Fibroblast of peridontal ligament (primary cell): ENCODE results near the gene DTNB.
"Not testable (repeated sequence)": the region's sequence is repeated elsewhere in the genome, so short reads cannot be mapped to it uniquely, and the experiment has no call there.

Experiments
- DNase-seq: peaks from one replicate; pipeline ENCODE4 v3.0.0-alpha.2; 2010; ENCODE audit errors: extremely low read depth

DTNB gene

GRCh38 chr2:25632396-25632795 is 41.0 kb downstream of the DTNB start:
- no peak for DNase-seq

DNA sequence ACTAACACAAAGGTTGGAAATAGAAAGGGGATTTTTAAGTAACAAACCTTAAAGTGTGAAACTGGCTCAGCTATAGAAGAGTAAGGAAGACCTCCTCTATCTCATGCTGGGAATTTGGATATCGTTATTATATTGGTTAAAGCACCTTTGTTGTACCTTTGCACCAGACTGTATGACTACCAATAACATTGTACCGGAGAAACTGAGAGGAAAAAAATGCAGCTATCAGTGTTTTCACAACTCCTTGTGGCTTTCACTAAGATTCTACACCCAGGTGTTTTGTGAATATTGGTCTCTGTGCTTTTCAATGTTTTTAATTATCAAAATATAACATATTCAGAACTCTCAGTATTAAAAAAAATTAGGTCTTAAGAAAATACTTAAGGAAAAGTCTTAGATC is 48.7 kb downstream of the DTNB start:
- DNase-seq = no peak

DNA sequence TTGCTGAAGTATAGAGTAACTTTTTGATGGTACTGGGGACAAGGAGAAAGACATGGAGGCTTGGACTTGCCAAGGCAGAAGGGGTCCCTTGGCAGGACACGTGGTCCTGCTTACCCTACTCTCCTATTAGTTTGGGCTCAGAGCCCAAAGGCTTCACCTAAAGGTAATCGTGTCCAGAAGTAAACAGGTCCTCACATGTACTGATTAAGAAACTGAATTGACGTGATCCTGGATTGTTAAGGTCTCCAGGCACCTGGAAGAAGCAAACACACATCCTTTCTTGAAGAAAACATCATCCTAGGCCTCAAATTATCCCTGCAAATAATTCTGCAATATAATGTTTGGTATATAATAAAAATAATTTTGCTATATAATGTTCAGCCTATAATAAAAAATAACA is 50.0 kb downstream of the DTNB start:
- no peak for DNase-seq

GRCh38 chr2:25620711-25621110 is 52.7 kb downstream of the DTNB start:
- DNase-seq = no peak

DNA sequence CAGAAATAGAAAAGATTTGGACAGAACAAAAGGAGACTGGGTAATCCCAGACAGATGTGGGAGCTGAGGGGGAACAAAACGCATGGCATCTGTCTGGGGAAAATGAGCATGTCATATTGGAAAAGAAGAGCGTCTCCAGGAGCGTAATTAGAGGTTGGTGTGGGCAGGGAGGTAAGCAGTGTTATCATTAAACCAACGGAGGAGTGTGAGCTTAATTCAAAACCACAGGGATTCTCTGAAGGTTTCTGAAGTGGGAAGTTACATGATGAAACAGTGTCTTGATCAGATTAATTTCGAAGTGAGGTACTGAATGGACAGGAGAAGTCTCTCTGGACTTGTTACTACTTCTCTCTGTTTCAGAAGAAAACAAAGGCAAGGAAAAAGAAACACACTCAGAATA is 53.3 kb downstream of the DTNB start:
- DNase-seq = no peak

- no peak for DNase-seq
Observed at GRCh38 chr2:25619185-25619584, 54.2 kb downstream of the DTNB start.

- peak; percentile 58 for DNase-seq
Observed at GRCh38 chr2:25618676-25619075, 54.7 kb downstream of the DTNB start.

DNA sequence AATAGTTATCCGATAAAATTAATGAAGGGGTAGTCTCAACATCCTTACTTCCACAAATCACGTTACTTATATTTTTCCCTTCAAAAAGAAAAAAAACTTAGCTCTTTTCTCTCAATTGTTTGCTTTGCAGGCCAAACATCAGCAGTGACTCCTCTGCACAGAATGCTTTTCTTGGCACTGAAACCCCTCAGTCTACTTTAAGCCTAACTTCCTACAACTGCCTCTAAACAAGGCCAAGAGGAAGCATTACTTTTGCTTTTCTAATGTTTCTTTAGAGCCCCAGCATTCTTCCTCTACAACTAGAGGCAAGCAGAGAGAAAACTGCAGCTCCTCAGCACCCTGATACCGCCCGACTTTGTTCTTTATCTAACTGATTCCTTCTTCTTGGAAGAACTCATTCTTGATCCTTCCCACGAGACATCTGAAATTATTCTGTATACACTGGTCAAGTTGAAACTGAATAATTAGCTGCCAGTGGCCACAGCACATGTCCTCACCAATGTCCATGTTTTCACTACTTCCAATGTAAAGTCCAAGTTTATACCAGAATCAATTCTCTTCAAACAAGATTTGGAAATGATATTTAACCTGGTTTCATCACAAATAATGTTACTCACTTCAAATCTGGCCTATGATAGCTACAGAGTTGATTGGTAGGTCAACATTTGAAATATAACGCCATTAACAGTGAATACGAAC is 55.3 kb downstream of the DTNB start:
- DNase-seq = peak; percentile 90

- no peak for DNase-seq
Observed at GRCh38 chr2:25615920-25616319, 57.5 kb downstream of the DTNB start.

GRCh38 chr2:25615386-25615785 is 58.0 kb downstream of the DTNB start:
- no peak for DNase-seq

DNA sequence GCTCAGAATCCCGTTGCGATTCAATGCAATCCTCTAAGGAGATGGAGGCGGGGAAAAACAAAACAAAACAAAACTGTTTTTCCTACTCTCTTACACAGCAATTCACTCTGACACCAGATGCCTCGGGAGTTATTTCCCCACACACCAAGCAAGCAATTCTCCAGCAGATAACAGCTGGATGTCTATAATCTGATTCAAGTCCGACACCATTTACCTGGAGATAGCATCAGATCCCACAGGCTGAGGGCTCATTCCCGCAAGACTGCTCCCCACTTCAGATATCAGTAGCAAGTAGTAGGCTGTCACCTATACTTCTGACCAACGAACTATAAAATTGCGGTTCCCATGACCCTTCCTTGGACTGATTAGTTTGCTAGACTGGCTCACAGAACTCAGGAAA is 58.7 kb downstream of the DTNB start:
- no peak for DNase-seq

GRCh38 chr2:25608718-25609117 is 64.7 kb downstream of the DTNB start:
- DNase-seq = no peak

GRCh38 chr2:25606892-25607291 is 66.5 kb downstream of the DTNB start:
- DNase-seq = peak; percentile 62

- no peak for DNase-seq
Observed at GRCh38 chr2:25602333-25602723, 71.0 kb downstream of the DTNB start.

DNA sequence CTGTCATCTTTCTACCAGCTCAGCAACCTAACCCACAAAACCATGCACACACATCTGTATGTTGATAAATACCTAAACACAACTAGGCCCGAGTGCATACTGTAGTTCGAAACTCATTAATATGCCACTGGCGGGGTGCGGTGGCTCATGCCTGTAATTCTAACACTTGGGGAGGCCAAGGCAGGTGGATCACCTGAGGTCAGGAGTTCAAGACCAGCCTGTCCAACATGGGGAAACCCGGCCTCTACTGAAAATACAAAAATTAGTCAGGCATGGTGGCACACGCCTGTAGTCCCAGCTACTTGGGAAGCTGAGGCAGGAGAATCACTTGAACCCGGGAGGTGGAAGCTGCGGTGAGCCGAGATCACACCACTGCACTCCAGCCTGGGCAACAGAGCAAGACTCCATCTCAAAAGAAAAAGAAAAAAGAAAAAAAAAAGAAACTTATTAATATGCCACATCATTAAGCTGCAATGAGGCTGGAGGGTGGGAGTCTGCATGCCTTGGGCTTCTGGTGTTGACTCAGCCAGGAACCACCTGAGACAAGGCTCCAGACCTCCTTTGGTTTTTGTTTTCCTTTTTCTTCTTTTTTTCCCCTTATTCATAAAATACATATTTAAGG is 71.6 kb downstream of the DTNB start:
- DNase-seq = not testable (repeated sequence)

GRCh38 chr2:25598911-25599310 is 74.5 kb downstream of the DTNB start:
- DNase-seq = no peak

DNA sequence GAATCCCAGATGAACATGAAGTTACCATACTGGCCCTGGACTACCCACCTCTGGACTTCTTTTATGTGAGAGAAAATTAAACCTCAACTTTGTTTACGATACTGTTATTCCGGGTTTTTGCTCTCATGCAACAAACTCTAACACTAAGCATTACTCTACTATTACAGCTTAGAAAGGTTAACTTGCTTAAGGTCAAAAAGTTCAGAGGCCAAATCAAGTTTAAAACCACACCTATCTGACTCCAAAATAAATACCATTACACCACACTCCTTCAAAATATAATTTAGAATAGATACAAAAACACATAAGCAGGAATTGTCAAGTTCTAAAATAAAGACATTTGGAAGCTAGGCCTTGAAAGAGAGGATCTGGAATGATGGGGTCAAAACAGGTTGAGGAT is 75.0 kb downstream of the DTNB start:
- DNase-seq = no peak

DNA sequence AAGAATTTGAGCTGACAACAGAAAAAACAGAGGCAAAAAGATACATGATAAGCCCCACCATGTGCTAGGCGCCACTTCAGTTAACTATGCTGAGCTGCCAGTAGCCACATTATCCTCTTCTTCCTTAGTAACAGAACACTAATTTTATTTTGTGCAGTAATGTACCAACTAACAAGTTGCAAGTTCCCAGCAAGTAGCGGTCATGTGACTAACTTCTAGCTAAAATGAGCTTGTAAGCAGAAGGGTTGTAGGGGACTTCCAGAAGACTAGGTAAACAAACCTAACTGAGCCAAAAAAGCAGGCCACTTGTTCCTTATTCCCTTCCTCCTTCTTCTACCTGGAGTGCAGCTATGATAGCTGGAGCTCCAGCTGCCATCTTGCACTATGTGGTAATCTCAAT is 75.5 kb downstream of the DTNB start:
- DNase-seq = no peak

GRCh38 chr2:25596516-25597244 is 76.7 kb downstream of the DTNB start:
- DNase-seq = peak; percentile 13

DNA sequence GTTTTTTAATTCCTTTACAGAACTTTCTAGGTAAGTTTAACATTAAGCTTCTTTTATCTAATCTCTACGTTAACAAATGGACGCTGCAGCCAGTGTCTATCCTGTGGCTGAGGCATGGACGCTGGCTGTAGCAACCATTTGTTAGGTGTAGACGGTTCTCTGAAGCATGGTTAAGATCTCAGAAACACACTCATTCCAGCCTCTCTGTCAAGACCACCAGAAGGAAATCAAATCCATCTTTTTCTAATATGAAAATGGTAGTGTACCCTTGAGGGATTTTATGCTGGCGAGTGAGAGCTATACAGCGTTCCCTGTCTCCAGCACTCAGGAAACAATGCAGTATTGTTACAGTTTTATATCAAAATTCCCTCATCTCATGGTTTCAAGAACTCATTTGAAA is 78.0 kb downstream of the DTNB start:
- no peak for DNase-seq

GRCh38 chr2:25594991-25595390 is 78.4 kb downstream of the DTNB start:
- DNase-seq = no peak

- peak; percentile 8 for DNase-seq
Observed at GRCh38 chr2:25592766-25593292, 80.5 kb downstream of the DTNB start.
